HG03378 (cell line): Measurements from ENCODE around the gene CCDC78.
"Not testable (repeated sequence)": the region's sequence is repeated elsewhere in the genome, so short reads cannot be mapped to it uniquely, and the experiment has no call there.

Experiments
- ATAC-seq: cut with Tn5 transposase; IDR thresholded peaks from one replicate; pipeline ENCODE4 v1.9.1; 2021; ENCODE audit warnings: mild to moderate bottlenecking, moderate library complexity; ENCODE audit not compliant: unreplicated experiment

The CCDC78 gene

GRCh38 chr16:761625-762513 is 35.6 kb upstream of the CCDC78 start:
- ATAC-seq: no peak

- no peak for ATAC-seq
These were observed 34.5 kb upstream of the CCDC78 start, which contains the start of gene MSLN for GRCh38 chr16:760545-761343. Gene MSLN, plus strand, starts transcription at chr16:760734. Its CDS starts 1,947 bp downstream, at chr16:762681.

- no peak for ATAC-seq
These were observed 33.8 kb upstream of the CCDC78 start for GRCh38 chr16:760065-760464.

GRCh38 chr16:759110-759910 is 33.1 kb upstream of the CCDC78 start:
- no peak for ATAC-seq

GRCh38 chr16:756428-756827 is 30.2 kb upstream of the CCDC78 start:
- ATAC-seq: no peak

GRCh38 chr16:754656-755055 is 28.4 kb upstream of the CCDC78 start:
- ATAC-seq: no peak

- ATAC-seq: not testable (repeated sequence)
These were observed 27.9 kb upstream of the CCDC78 start for GRCh38 chr16:754121-754607.

GRCh38 chr16:752007-752312 is 25.7 kb upstream of the CCDC78 start:
- no peak for ATAC-seq

- no peak for ATAC-seq
These were observed 25.1 kb upstream of the CCDC78 start for GRCh38 chr16:751152-752006.

- no peak for ATAC-seq
These were observed 24.2 kb upstream of the CCDC78 start for GRCh38 chr16:750485-750884.

- ATAC-seq: no peak
These were observed 22.8 kb upstream of the CCDC78 start for GRCh38 chr16:749010-749409.

- no peak for ATAC-seq
These were observed 21.9 kb upstream of the CCDC78 start for GRCh38 chr16:747978-748746.

- ATAC-seq: no peak
These were observed 20.4 kb upstream of the CCDC78 start for GRCh38 chr16:746637-747036.

- ATAC-seq: no peak
These were observed 19.5 kb upstream of the CCDC78 start for GRCh38 chr16:745739-746138.

- ATAC-seq: no peak
These were observed 17.7 kb upstream of the CCDC78 start for GRCh38 chr16:743794-744500.

- ATAC-seq: not testable (repeated sequence)
These were observed 16.7 kb upstream of the CCDC78 start for GRCh38 chr16:742894-743293.

GRCh38 chr16:741986-742629 is 15.9 kb upstream of the CCDC78 start:
- ATAC-seq: no peak

GRCh38 chr16:740764-741505 is 14.7 kb upstream of the CCDC78 start, which contains the start of gene CIAO3:
Gene CIAO3, minus strand, starts transcription at chr16:740997. Its CDS starts 12 bp downstream, at chr16:740985.
- peak; percentile 56 for ATAC-seq
